Activated B cell treated with CpG ODN at 0.5 μM for 24 hours (primary cell): ENCODE results near the gene ST8SIA5. TPM values are rescaled to one million over a fixed set of nuclear protein-coding genes. Genes with fewer than 3 reads are reported as not detected.

Experiments used
- ATAC-seq: fragments of 200-7000 bp; cut with Tn5 transposase; one replicate; pipeline ENCODE4 v1.10.0; 2021; ENCODE audit warnings: low read depth, mild to moderate bottlenecking, moderate library complexity
- CTCF ChIA-PET: fragments of 350-600 bp; sonication (Branson Sonifier 250); formaldehyde crosslinking; loops from one replicate; lab custom pipeline; 2021; ENCODE audit warnings: antibody characterized with exemption; lab: Charles Lee
- POLR2A ChIA-PET: fragments of 350-600 bp; sonication (Branson Sonifier 250); formaldehyde crosslinking; loops from one replicate; lab custom pipeline; 2021; ENCODE audit warnings: antibody characterized with exemption; lab: Charles Lee
- DNase-seq: peaks from one replicate; pipeline ENCODE4 v3.0.0; 2022
- H3K27ac Mint-ChIP-seq: one replicate; pipeline ENCODE4 v1.8.0; 2020; ENCODE audit warnings: mixed read lengths
- H3K27me3 Mint-ChIP-seq: one replicate; pipeline ENCODE4 v1.8.0; 2021; ENCODE audit warnings: mixed read lengths
- H3K36me3 Mint-ChIP-seq: one replicate; pipeline ENCODE4 v1.8.0; 2021; ENCODE audit warnings: low read depth, mixed read lengths
- H3K4me1 Mint-ChIP-seq: one replicate; pipeline ENCODE4 v1.8.0; 2021; ENCODE audit warnings: mixed read lengths
- H3K4me3 Mint-ChIP-seq: one replicate; pipeline ENCODE4 v1.8.0; 2020; ENCODE audit warnings: mild to moderate bottlenecking, mixed read lengths
- H3K9me3 Mint-ChIP-seq: one replicate; pipeline ENCODE4 v1.8.0; 2020; ENCODE audit warnings: mixed read lengths
- intact Hi-C: fragments of 100-400 bp; cut with micrococcal nuclease; formaldehyde crosslinking; loops from one replicate; pipeline ENCODE4 v1.15.1; 2024
- total RNA-seq: library from RNA; stranded (reverse); gene quantifications from 2 replicates; pipeline ENCODE4 v1.2.3, GENCODE V29; 2022
- TF ChIP-seq, protein P1 (sequence below): fragments of 200-600 bp; IDR thresholded peaks from one replicate; pipeline ENCODE4 v1.8.0; 2022; ENCODE audit warnings: antibody characterized with exemption, mild to moderate bottlenecking

ST8SIA5 gene
- total RNA-seq, 1 donor from 2014 or later: not detected

GRCh38 chr18:46705521-46705920, 51.3 kb downstream of the ST8SIA5 start:
- Mint-ChIP-seq H3K36me3 (no peaks in the 10 kb centered on the region), H3K27ac (no peak overlapping the region), H3K4me1 (no peaks in the 10 kb centered on the region), H3K27me3 (no peaks in the 10 kb centered on the region), H3K9me3 (no peaks in the 10 kb centered on the region), H3K4me3 (no peak overlapping the region)
- CTCF ChIA-PET: no interaction called here
- intact Hi-C loops: no loop called here
- DNase-seq (no peak), ATAC-seq (no peak)
- TF ChIP-seq, protein P1, sequence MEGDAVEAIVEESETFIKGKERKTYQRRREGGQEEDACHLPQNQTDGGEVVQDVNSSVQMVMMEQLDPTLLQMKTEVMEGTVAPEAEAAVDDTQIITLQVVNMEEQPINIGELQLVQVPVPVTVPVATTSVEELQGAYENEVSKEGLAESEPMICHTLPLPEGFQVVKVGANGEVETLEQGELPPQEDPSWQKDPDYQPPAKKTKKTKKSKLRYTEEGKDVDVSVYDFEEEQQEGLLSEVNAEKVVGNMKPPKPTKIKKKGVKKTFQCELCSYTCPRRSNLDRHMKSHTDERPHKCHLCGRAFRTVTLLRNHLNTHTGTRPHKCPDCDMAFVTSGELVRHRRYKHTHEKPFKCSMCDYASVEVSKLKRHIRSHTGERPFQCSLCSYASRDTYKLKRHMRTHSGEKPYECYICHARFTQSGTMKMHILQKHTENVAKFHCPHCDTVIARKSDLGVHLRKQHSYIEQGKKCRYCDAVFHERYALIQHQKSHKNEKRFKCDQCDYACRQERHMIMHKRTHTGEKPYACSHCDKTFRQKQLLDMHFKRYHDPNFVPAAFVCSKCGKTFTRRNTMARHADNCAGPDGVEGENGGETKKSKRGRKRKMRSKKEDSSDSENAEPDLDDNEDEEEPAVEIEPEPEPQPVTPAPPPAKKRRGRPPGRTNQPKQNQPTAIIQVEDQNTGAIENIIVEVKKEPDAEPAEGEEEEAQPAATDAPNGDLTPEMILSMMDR: no peak
- POLR2A ChIA-PET: no interaction called here

GRCh38 chr18:46704816-46705215, 52.0 kb downstream of the ST8SIA5 start:
- Mint-ChIP-seq H3K4me1 (no peaks in the 10 kb centered on the region), H3K9me3 (no peaks in the 10 kb centered on the region), H3K4me3 (no peak overlapping the region), H3K27ac (no peak overlapping the region), H3K27me3 (no peaks in the 10 kb centered on the region), H3K36me3 (no peaks in the 10 kb centered on the region)
- CTCF ChIA-PET: no interaction called here
- POLR2A ChIA-PET: no interaction called here
- TF ChIP-seq, protein P1: no peak
- ATAC-seq: no peak
- DNase-seq: no peak
- intact Hi-C loops: no loop called here

DNA sequence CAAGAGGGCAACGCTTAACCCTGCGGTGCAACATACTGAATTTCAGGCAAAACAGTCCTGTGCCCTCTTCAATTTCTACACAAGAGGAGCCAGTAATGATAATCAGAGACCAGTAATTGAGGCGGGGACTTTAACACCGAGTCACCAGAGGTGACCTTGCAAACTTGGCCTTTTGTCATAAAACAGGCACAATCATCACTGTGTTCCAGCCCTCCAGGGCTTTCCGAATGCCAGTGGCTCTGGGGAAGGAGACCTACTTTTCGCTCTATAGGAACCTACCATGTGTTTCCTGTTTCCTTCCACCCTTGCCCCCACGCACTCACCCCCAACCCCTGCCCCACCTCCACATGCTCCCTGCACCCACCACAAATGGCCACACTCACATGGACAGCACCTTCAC, 52.7 kb downstream of the ST8SIA5 start:
- intact Hi-C loops: no loop called here
- TF ChIP-seq, protein P1: no peak
- ATAC-seq (no peak), DNase-seq (no peak)
- ChIA-PET POLR2A (no interaction called here), CTCF (no interaction called here)
- Mint-ChIP-seq H3K4me1 (no peaks in the 10 kb centered on the region), H3K27me3 (no peaks in the 10 kb centered on the region), H3K27ac (no peak overlapping the region), H3K4me3 (no peak overlapping the region), H3K36me3 (no peaks in the 10 kb centered on the region), H3K9me3 (no peaks in the 10 kb centered on the region)

DNA sequence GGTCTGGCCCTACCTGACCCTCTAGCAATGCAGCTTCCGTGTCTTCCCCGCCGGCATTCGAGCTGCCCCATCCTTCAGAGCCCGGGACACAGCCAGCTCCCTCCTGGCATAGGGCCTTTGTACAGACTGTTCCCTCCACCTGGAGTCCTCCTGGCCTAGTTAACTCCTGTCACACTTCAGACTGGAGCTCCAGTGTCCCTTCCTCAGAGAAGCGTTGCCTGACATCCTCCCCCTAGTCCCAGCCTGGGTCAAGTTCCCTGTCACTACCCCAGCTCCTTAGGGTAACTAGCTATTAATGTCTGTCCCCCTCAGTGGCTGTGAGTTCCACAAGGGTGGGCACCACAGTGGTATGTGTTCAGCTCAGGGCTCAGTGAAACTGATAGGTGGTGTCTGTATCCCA, 54.4 kb downstream of the ST8SIA5 start:
- Mint-ChIP-seq H3K27me3 (no peaks in the 10 kb centered on the region), H3K4me1 (no peaks in the 10 kb centered on the region), H3K4me3 (no peak overlapping the region), H3K9me3 (peaks cover 4% of the 10 kb centered on the region), H3K36me3 (no peaks in the 10 kb centered on the region), H3K27ac (no peak overlapping the region)
- intact Hi-C loops: no loop called here
- ATAC-seq (no peak), DNase-seq (no peak)
- TF ChIP-seq, protein P1: no peak
- ChIA-PET POLR2A (no interaction called here), CTCF (no interaction called here)

- no peak for ATAC-seq
- Mint-ChIP-seq H3K36me3 (no peaks in the 10 kb centered on the region), H3K9me3 (peaks cover 4% of the 10 kb centered on the region), H3K4me1 (no peaks in the 10 kb centered on the region), H3K27me3 (peaks cover 4% of the 10 kb centered on the region), H3K4me3 (no peak overlapping the region), H3K27ac (no peak overlapping the region)
- DNase-seq: no peak
- CTCF ChIA-PET: no interaction called here
- POLR2A ChIA-PET: no interaction called here
- TF ChIP-seq, protein P1: no peak
- intact Hi-C loops: no loop called here
These were observed 56.6 kb downstream of the ST8SIA5 start for GRCh38 chr18:46700066-46700824.
